Right lobe of liver (tissue), 6 donors: Measurements from ENCODE around the gene ZNF33B. TPM values are rescaled to one million over a fixed set of nuclear protein-coding genes. Genes with fewer than 3 reads are reported as not detected.
A peak's percentile ranks its signal among the peaks of the same experiment; 100 is the strongest.
"Not testable (repeated sequence)": the region's sequence is repeated elsewhere in the genome, so short reads cannot be mapped to it uniquely, and the experiment has no call there.

ENCODE experiments used
- ATAC-seq, 4 donors: fragments of 200-7000 bp; cut with Tn5 transposase; one replicate each; pipeline ENCODE4 v1.9.1; 2020; ENCODE audit warnings: mild to moderate bottlenecking in 4 of 4, moderate library complexity in 4 of 4
- DNase-seq, 3 donors: peaks; one replicate each; pipeline ENCODE4 v3.0.0-alpha.2; 2020
- H3K27ac ChIP-seq, 3 donors: fragments of 200-600 bp; one replicate each; pipeline ENCODE4 v1.8.0; 2022
- H3K27me3 ChIP-seq, 2 donors: fragments of 200-600 bp; one replicate each; pipeline ENCODE4 v1.8.0; 2022
- H3K36me3 ChIP-seq, 4 donors: fragments of 200-600 bp; sonication (generic) in 1 of 4; one replicate each; pipeline versions ENCODE4 v1.5.1 to v1.8.0; 2017 to 2022; ENCODE audit warnings: control low read depth in 1 of 4
- H3K4me1 ChIP-seq, 4 donors: fragments of 200-600 bp; sonication (generic) in 1 of 4; one replicate each; pipeline versions ENCODE4 v1.5.1 to v1.8.0; 2017 to 2022; ENCODE audit warnings: control low read depth in 1 of 4
- H3K4me3 ChIP-seq, 3 donors: fragments of 200-600 bp; one replicate each; pipeline ENCODE4 v1.8.0; 2022
- H3K9me3 ChIP-seq, 4 donors: fragments of 200-600 bp; sonication (generic) in 1 of 4; one replicate each; pipeline versions ENCODE4 v1.5.1 to v1.8.0; 2017 to 2022; ENCODE audit warnings: control low read depth in 1 of 4
- CTCF ChIP-seq, 4 donors: fragments of 200-600 bp in 3 of 4; fragments of 450-650 bp in 1 of 4; IDR thresholded peaks; one replicate each; pipeline versions ENCODE4 v1.5.1 to v1.8.0; 2016 to 2022; ENCODE audit warnings: antibody characterized with exemption in 4 of 4, mild to moderate bottlenecking in 2 of 4
- POLR2A ChIP-seq: fragments of 450-650 bp; IDR thresholded peaks from one replicate; pipeline ENCODE4 v1.6.1; 2017; ENCODE audit warnings: antibody characterized with exemption, mild to moderate bottlenecking
- WGBS: methylation state at CpG from one replicate; pipeline ENCODE4 v1.1.6; 2018; ENCODE audit warnings: low coverage, low lambda C conversion rate; ENCODE audit not compliant: insufficient coverage; ENCODE audit errors: missing lambda C conversion rate; 5-methylcytosine and 5-hydroxymethylcytosine counted together
- intact Hi-C, 2 donors: fragments of 100-400 bp; cut with DNase I; formaldehyde crosslinking; loops; one replicate each; pipeline versions ENCODE4 v1.11.2 to v1.14.1; 2022
- long read RNA-seq: library from polyadenylated mRNA; unstranded; transcript quantifications from one replicate; pipeline ENCODE4 v2.0.0, GENCODE V29; 2019
- total RNA-seq, 6 experiments: library from RNA; depleted of rRNA in 2 of 6; stranded (reverse); fragments of >200 nt in 2 of 6; fragmentation: NEBNext Ultra II Directional in 3 of 6; extraction: Animal tissue kit (Norgen Biotek cat#: 25700) in 3 of 6; gene quantifications; one replicate each; pipeline versions ENCODE4 v1.1.0 to v1.2.4, GENCODE V29; 2016 to 2023
- donor health status: DM: no; HTN: yes; CAD: no.
- donor health status: DM: no; HTN: no; CAD: no.
- donor health status: DM: no; HTN: no; CAD: no.
- donor health status: DM: no; HTN: yes; CAD: no.
- donor health status: DM: no; HTN: yes; CAD: no.

The ZNF33B gene
- total RNA-seq: 10 to 100 TPM in 3 of 6 experiments, 1 to 10 TPM in 3; 6.1 to 22.1 (median 13.2) TPM
- long read RNA-seq, partial matches to known transcripts: 0 of 3 reads
- long read RNA-seq, other reads (novel, unspliced or antisense): 3 of 3 reads

- intact Hi-C loops: no loop called here
- no peaks in the 10 kb centered on the region for H3K36me3 ChIP-seq
These were observed at the start of gene ZNF33B for GRCh38 chr10:42638055-42638820. Gene ZNF33B (minus strand): TSS chr10:42638570. CDS start chr10:42636928, 1,642 bp downstream.

GRCh38 chr10:42684517-42684916, 46.1 kb upstream of the ZNF33B start:
- H3K36me3 ChIP-seq: no peaks in the 10 kb centered on the region
- no peak overlapping the region for H3K27ac ChIP-seq
- H3K27me3 ChIP-seq: no peaks in the 10 kb centered on the region
- H3K4me1 ChIP-seq: no peaks in the 10 kb centered on the region
- intact Hi-C loops: no loop called here
- no peak overlapping the region for H3K4me3 ChIP-seq
- no peaks in the 10 kb centered on the region for H3K9me3 ChIP-seq
- no peak for TF ChIP-seq CTCF (IDR thresholded peaks at IDR 0.05)
- TF ChIP-seq POLR2A: no peak
- DNase-seq (no peak), ATAC-seq (no peak)
- WGBS: 74% methylated on average over 2 of the region's 2 CpGs

More at GRCh38 chr10:42638055-42638820, at the start of gene ZNF33B:
- 2% methylated on average over 22 of the region's 62 CpGs for WGBS
- H3K27me3 ChIP-seq: no peaks in the 10 kb centered on the region
- peak within 1 kb of the TSS; percentile 89 to 98 (median 97) for H3K27ac ChIP-seq
- ATAC-seq (peak; percentile 91 to 96 (median 94)), DNase-seq (peak; percentile 97 to 98 (median 98))
- peak within 1 kb of the TSS; percentile 66 to 82 (median 75) for H3K4me3 ChIP-seq
- TF ChIP-seq CTCF (IDR thresholded peaks at IDR 0.05) (peak in 1 of 4 donors; percentile 4), POLR2A (peak; percentile 83)
- no peaks in the 10 kb centered on the region for H3K9me3 ChIP-seq
- peaks cover 0 to 13% (median 3%) of the 10 kb centered on the region in 4 donors for H3K4me1 ChIP-seq

- WGBS: 50% methylated on average over 1 of the region's 1 CpG
- TF ChIP-seq POLR2A: no peak
- no peak for TF ChIP-seq CTCF (IDR thresholded peaks at IDR 0.05)
- intact Hi-C loops: no loop called here
- Histone ChIP-seq H3K27ac (no peak overlapping the region), H3K36me3 (no peaks in the 10 kb centered on the region), H3K27me3 (no peaks in the 10 kb centered on the region), H3K9me3 (no peaks in the 10 kb centered on the region), H3K4me3 (no peak overlapping the region), H3K4me1 (no peaks in the 10 kb centered on the region)
- no peak for DNase-seq
- ATAC-seq: no peak
These were observed 41.9 kb upstream of the ZNF33B start for GRCh38 chr10:42680267-42680666.

- ATAC-seq, intact Hi-C loops, H3K27me3 ChIP-seq, H3K4me3 ChIP-seq, H3K4me1 ChIP-seq, H3K27ac ChIP-seq, H3K36me3 ChIP-seq, H3K9me3 ChIP-seq, DNase-seq: not testable (repeated sequence)
- 64% methylated on average over 8 of the region's 24 CpGs for WGBS
These were observed 27.0 kb upstream of the ZNF33B start for GRCh38 chr10:42665181-42665979.
